K562 (cell line): Measurements from ENCODE around the gene THADA. TPM values are rescaled to one million over a fixed set of nuclear protein-coding genes. Genes with fewer than 3 reads are reported as not detected.

Experiments
- ATAC-seq: fragments of 200-7000 bp; cut with Tn5 transposase; 3 replicates; pipeline ENCODE4 v1.9.1; 2020; ENCODE audit warnings: moderate library complexity
- BruUV-seq: library from RNA; stranded (reverse); fragments of 400-500 nt; replicated peaks from 2 replicates; lab custom pipeline; 2021; lab: Mats Ljungman, UMichigan
- CTCF ChIA-PET: fragments of 300-600 bp; formaldehyde crosslinking; extraction: SDS; loops from one replicate; lab custom pipeline; 2021; ENCODE audit warnings: low intra/inter-chr PET ratio; lab: Yijun Ruan, JAX
- POLR2A ChIA-PET: fragments of 300-600, 350-650 bp; sonication (Branson Sonifier 250); formaldehyde crosslinking; extraction: SDS; loops from one replicate; lab custom pipeline; 2021; ENCODE audit warnings: antibody characterized with exemption, inconsistent platforms; lab: Yijun Ruan, JAX
- DNase-seq, 4 experiments: peaks; one replicate each; pipeline versions ENCODE4 v3.0.0 to v3.0.0-alpha.2; 2011 to 2018; ENCODE audit warnings: low spot score in 3 of 4, mixed read lengths in 3 of 4; ENCODE audit errors: extremely low read depth in 1 of 4
- FAIRE-seq: peaks from 2 replicates; lab custom pipeline; 2011; peaks lifted over from hg19 to GRCh38; lab: Jason Lieb, UNC
- H2AFZ ChIP-seq: 2 replicates; pipeline ENCODE4 v1.6.0; 2011; ENCODE audit warnings: low read depth, low read length, control low read depth, inconsistent platforms
- H3K27ac ChIP-seq: fragments of 200-600 bp; 3 replicates; pipeline ENCODE4 v1.8.0; 2011; ENCODE audit warnings: low read depth, mild to moderate bottlenecking, control low read depth, inconsistent platforms, low read length, moderate library complexity, mixed read lengths; ENCODE audit errors: extremely low read depth
- H3K27me3 ChIP-seq, 2 experiments: fragments of 300-600 bp in 1 of 2; 2 replicates in 1 of 2; 3 replicates in 1 of 2; pipeline versions ENCODE4 v1.6.0 to v1.8.0; 2011; ENCODE audit warnings: inconsistent platforms in 2 of 2, low read length in 2 of 2, mild to moderate bottlenecking in 1 of 2, mixed read lengths in 1 of 2, moderate library complexity in 1 of 2; ENCODE audit not compliant: control insufficient read depth in 2 of 2, insufficient read depth in 2 of 2
- H3K36me3 ChIP-seq: fragments of 300-600 bp; 3 replicates; pipeline ENCODE4 v1.8.0; 2011; ENCODE audit warnings: mild to moderate bottlenecking, low read length, inconsistent platforms; ENCODE audit not compliant: control insufficient read depth, insufficient read depth
- H3K4me1 ChIP-seq, 2 experiments: fragments of 200-600 bp in 1 of 2; replicated peaks in 1 of 2; 2 replicates in 1 of 2; 3 replicates in 1 of 2; pipeline versions ENCODE4 v1.5.1 to v1.8.0; 2011; ENCODE audit warnings: inconsistent platforms in 2 of 2, low read length in 2 of 2, mild to moderate bottlenecking in 1 of 2, mixed read lengths in 1 of 2, moderate library complexity in 1 of 2; ENCODE audit not compliant: control insufficient read depth in 2 of 2, insufficient read depth in 2 of 2
- H3K4me2 ChIP-seq: 2 replicates; pipeline ENCODE4 v1.6.1; 2011; ENCODE audit warnings: low read length, control low read depth, inconsistent platforms, mixed read lengths; ENCODE audit not compliant: insufficient read depth
- H3K4me3 ChIP-seq: fragments of 200-600 bp; sonication (generic), shearing (Covaris generic); 2 replicates; pipeline ENCODE4 v1.5.1; 2016; ENCODE audit warnings: control low read depth, inconsistent platforms
- H3K79me2 ChIP-seq: fragments of 200-600 bp; 3 replicates; pipeline ENCODE4 v1.8.0; 2011; ENCODE audit warnings: low read length, inconsistent platforms; ENCODE audit not compliant: control insufficient read depth, insufficient read depth
- H3K9ac ChIP-seq, 2 experiments: 2 replicates each; pipeline versions ENCODE4 v1.6.0 to v1.6.1; 2011; ENCODE audit warnings: low read depth in 2 of 2, low read length in 2 of 2, control low read depth in 1 of 2, inconsistent platforms in 1 of 2, mild to moderate bottlenecking in 1 of 2, mixed read lengths in 1 of 2; ENCODE audit not compliant: insufficient read depth in 1 of 2
- H3K9me1 ChIP-seq: one replicate; pipeline ENCODE4 v1.6.0; 2011; ENCODE audit warnings: inconsistent platforms, mild to moderate bottlenecking, low read length, moderate library complexity; ENCODE audit not compliant: control insufficient read depth, insufficient read depth
- H3K9me3 ChIP-seq: replicated peaks from 2 replicates; pipeline ENCODE4 v1.5.1; 2011; ENCODE audit warnings: low read depth, low read length, inconsistent platforms; ENCODE audit not compliant: control insufficient read depth, insufficient read depth
- H4K20me1 ChIP-seq: replicated peaks from 2 replicates; pipeline ENCODE4 v1.6.1; 2011; ENCODE audit warnings: low read length, inconsistent platforms, mixed read lengths; ENCODE audit not compliant: control insufficient read depth, insufficient read depth
- CEBPZ ChIP-seq: fragments of 150-350 bp; IDR thresholded peaks from 2 replicates; pipeline ENCODE4 v1.6.1; 2014; ENCODE audit warnings: low read depth, mild to moderate bottlenecking, low read length, borderline replicate concordance
- DPF2 ChIP-seq: fragments of 450-650 bp; IDR thresholded peaks from 2 replicates; pipeline ENCODE4 v1.6.1; 2016
- JUND ChIP-seq, 2 experiments: IDR thresholded peaks; 2 replicates in 1 of 2; 3 replicates in 1 of 2; pipeline ENCODE4 v1.6.1; 2011; ENCODE audit warnings: borderline replicate concordance in 2 of 2, low read depth in 2 of 2, low read length in 2 of 2, improper control_type of control experiment in 1 of 2, missing biosample characterization in 1 of 2, missing genetic modification characterization in 1 of 2, missing genetic modification reagents in 1 of 2
- KDM5B ChIP-seq: fragments of 200-600 bp; sonication (generic); IDR thresholded peaks from 2 replicates; pipeline ENCODE4 v1.6.1; 2012; ENCODE audit warnings: low read depth, mild to moderate bottlenecking, moderate library complexity, low read length, control low read depth, inconsistent platforms; ENCODE audit not compliant: insufficient replicate concordance
- XRCC3 ChIP-seq: fragments of 450-650 bp; IDR thresholded peaks from 2 replicates; pipeline ENCODE4 v1.6.1; 2017; ENCODE audit warnings: mild to moderate bottlenecking, moderate library complexity
- ZNF41 ChIP-seq: fragments of 250-450 bp; sonication (Bioruptor Pico); conservative IDR thresholded peaks from 2 replicates; pipeline ENCODE4 v1.4.0; 2020; ENCODE audit warnings: mild to moderate bottlenecking
- WGBS: fragments of 100-300 bp; shearing (Covaris generic); methylation state at CpG from one replicate; pipeline ENCODE4 v1.1.6; 2016; ENCODE audit warnings: low coverage, mixed read lengths; ENCODE audit not compliant: insufficient coverage; ENCODE audit errors: missing lambda C conversion rate; 5-methylcytosine and 5-hydroxymethylcytosine counted together
- in situ Hi-C: fragments of 300-500 bp; cut with MboI; formaldehyde crosslinking; loops from 4 replicates; pipeline ENCODE4 v1.15.0; 2018; ENCODE audit warnings: inconsistent platforms, mixed read lengths
- intact Hi-C: fragments of 100-400 bp; cut with micrococcal nuclease; formaldehyde crosslinking; loops from 2 replicates; pipeline ENCODE4 v1.14.2; 2022
- polyA plus RNA-seq, 8 experiments: library from polyadenylated mRNA; depleted of rRNA in 4 of 8; stranded (reverse) in 5 of 8; unstranded in 3 of 8; fragments of >200 nt; fragmentation: Nextera tagmentation in 2 of 8; fragmentation: Illumina TruSeq in 1 of 8; extraction: Ambion mirVana in 2 of 8; extraction: Trizol in 1 of 8; gene quantifications; 2 replicates each; pipeline versions ENCODE4 v1.2.1 to v1.2.3, GENCODE V29; 2011 to 2014; ENCODE audit warnings: inconsistent platforms in 1 of 8, missing spikeins in 1 of 8
- total RNA-seq, 7 experiments: library from RNA; depleted of rRNA in 6 of 7; stranded (reverse); fragments of >200 nt in 6 of 7; fragmentation: Illumina TruSeq in 2 of 7; extraction: Trizol in 2 of 7; gene quantifications; 2 replicates each; pipeline versions ENCODE4 v1.2.1 to v1.2.3, GENCODE V29; 2011 to 2021; ENCODE audit warnings: low replicate concordance in 1 of 7

The THADA gene
- total and polyA plus RNA-seq, 9 of the 15 experiments (the other 6 are each of a cell fraction or from before 2014, with no cell fraction given), result 17.8 to 34.7 (median 31.9) TPM

GRCh38 chr2:43274721-43275120 lies 321.1 kb downstream of the THADA start:
- in situ Hi-C loops, result no loop called here
- Histone ChIP-seq H3K4me1 (peaks cover 0 to under 1% of the 10 kb centered on the region in 2 experiments; a peak in 1 of 5 replicates), H3K27ac (no peak overlapping the region), H3K9me3 (no peaks in the 10 kb centered on the region), H2AFZ (no peak overlapping the region), H4K20me1 (0 out of 2 replicates have a peak, but pooled peaks cover 3% of the 10 kb centered on the region), H3K36me3 (no peaks in the 10 kb centered on the region; the same call in 2 of the 3 replicates), H3K27me3 (no peaks in the 10 kb centered on the region), H3K9ac (no peak overlapping the region), H3K9me1 (no peaks in the 10 kb centered on the region), H3K79me2 (no peaks in the 10 kb centered on the region), H3K4me2 (no peak overlapping the region), H3K4me3 (no peak overlapping the region)
- ChIA-PET POLR2A (no interaction called here), CTCF (no interaction called here)
- no peak for FAIRE-seq
- ATAC-seq, result no peak
- TF ChIP-seq DPF2, result no peak
- TF ChIP-seq KDM5B, result no peak
- TF ChIP-seq JUND (IDR thresholded peaks at IDR 0.05; ENCODE audit: borderline replicate concordance, low read depth, low read length), result no peak
- no peak for TF ChIP-seq JUND (tag; IDR thresholded peaks at IDR 0.05; ENCODE audit: borderline replicate concordance, low read depth, low read length)
- no peak for TF ChIP-seq ZNF41 (CRISPR knock-in tag)
- no peak for TF ChIP-seq XRCC3
- no TSS peak for BruUV-seq
- WGBS, result 82% methylated on average over 4 of the region's 4 CpGs
- DNase-seq, result no peak
- intact Hi-C loops, result loop anchor here (5.0 kb wide), 1 partner anchor 208 kb away; no protein-coding TSS in a partner anchor

- 0 out of 2 replicates have a peak, but pooled peaks cover 3% of the 10 kb centered on the region for H4K20me1 ChIP-seq
- no peak for ATAC-seq
- POLR2A ChIA-PET, result no interaction called here
- 65% methylated on average over 4 of the region's 4 CpGs for WGBS
- no peak for FAIRE-seq
- H3K9me1 ChIP-seq, result no peaks in the 10 kb centered on the region
- no peak for TF ChIP-seq CEBPZ
- in situ Hi-C loops, result no loop called here
- intact Hi-C loops, result no loop called here
- no peak overlapping the region for H3K27ac ChIP-seq
- H3K4me2 ChIP-seq, result no peak overlapping the region
- BruUV-seq, result no TSS peak
- H3K36me3 ChIP-seq, result no peaks in the 10 kb centered on the region
- H3K9ac ChIP-seq, result no peak overlapping the region; a peak in 1 of 4 replicates
- peaks cover 6% of the 10 kb centered on the region in 2 experiments; a peak in 3 of 5 replicates for H3K4me1 ChIP-seq
- no peak overlapping the region for H2AFZ ChIP-seq
- no peaks in the 10 kb centered on the region for H3K9me3 ChIP-seq
- CTCF ChIA-PET, result no interaction called here
- DNase-seq, result no peak
- H3K27me3 ChIP-seq, result no peaks in the 10 kb centered on the region
- H3K79me2 ChIP-seq, result no peaks in the 10 kb centered on the region
- no peak overlapping the region for H3K4me3 ChIP-seq
Observed at GRCh38 chr2:43274055-43274454, 321.8 kb downstream of the THADA start.
